GM19023 (cell line): Measurements from ENCODE around the gene ZNF766.
"Not testable (repeated sequence)": the region's sequence is repeated elsewhere in the genome, so short reads cannot be mapped to it uniquely, and the experiment has no call there.

ENCODE experiments used
- ATAC-seq: cut with Tn5 transposase; IDR thresholded peaks from one replicate; pipeline ENCODE4 v1.9.1; 2021; ENCODE audit warnings: mild to moderate bottlenecking, moderate library complexity; ENCODE audit not compliant: unreplicated experiment

Gene ZNF766

GRCh38 chr19:52274191-52274590, 4.8 kb downstream of the ZNF766 start:
- no peak for ATAC-seq

- no peak for ATAC-seq
These were observed 6.6 kb downstream of the ZNF766 start for GRCh38 chr19:52275988-52276387.

GRCh38 chr19:52277471-52277870, 8.1 kb downstream of the ZNF766 start:
- ATAC-seq = no peak

- no peak for ATAC-seq
These were observed 16.9 kb downstream of the ZNF766 start for GRCh38 chr19:52286256-52286655.

- ATAC-seq = no peak
These were observed 22.4 kb downstream of the ZNF766 start for GRCh38 chr19:52291781-52292180.

DNA sequence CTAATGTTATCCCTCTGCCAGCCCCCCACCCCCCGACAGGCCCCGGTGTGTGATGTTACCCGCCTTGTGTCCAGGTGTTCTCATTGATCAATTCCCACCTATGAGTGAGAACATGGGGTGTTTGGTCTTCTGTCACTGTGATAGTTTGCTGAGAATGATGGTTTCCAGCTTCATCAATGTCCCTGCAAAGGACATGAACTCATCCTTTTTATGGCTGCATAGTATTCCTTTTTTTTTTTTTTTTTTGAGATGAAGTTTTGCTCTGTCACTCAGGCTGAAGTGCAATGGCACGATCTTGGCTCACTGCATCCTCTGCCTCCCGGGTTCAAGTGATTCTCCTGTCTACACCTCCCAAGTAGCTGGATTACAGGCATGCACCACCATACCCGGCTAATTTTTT, 23.6 kb downstream of the ZNF766 start:
- not testable (repeated sequence) for ATAC-seq

GRCh38 chr19:52296400-52296772, 27.0 kb downstream of the ZNF766 start:
- ATAC-seq = peak; percentile 6

DNA sequence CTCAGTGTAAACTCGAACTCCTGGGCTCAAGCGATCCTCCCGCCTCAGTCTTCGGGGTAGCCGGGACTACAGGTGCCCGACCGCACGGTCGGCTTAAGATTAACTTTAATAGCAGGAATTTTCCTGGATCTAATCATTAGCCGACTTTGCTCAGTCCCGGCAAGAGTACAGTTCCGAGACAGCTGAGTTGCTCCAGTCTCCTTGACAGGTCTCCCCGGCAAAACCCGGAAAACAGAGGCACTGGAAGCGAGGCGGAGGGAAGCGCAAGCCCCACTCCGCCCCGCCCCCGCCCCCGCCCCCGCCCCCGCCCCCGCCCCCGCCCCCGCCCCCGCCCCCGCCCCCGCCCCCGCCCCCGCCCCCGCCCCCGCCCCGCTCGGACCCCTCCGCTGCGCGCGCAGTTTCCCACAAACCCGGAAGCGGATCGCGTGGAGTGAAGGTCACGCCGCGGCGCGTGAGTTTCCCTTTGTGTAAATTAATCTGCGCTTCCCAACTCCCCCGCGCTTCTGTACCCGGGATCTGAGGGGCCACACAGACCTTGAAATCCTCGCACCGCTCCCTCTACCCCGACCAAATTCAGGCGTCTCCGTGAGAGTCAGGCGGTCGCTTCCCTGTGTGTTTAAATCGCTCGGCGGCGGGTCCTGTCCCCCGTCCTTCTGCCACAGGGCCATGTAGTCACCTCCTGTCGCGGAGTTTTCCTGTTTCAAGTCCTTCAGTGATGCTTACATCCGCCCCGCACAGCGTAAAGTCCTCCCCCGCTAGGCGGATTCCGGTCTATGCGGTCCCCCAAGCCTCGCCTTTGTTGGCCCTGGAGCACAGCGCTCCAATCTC, 27.6 kb downstream of the ZNF766 start, which contains the start of gene ZNF480:
Gene ZNF480 (plus strand): TSS at position 397 of the 828 bp plus-strand sequence. CDS start 3,244 bp downstream, outside the sequence.
- ATAC-seq = peak; percentile 62

GRCh38 chr19:52297601-52298364, 28.4 kb downstream of the ZNF766 start:
- peak; percentile 11 for ATAC-seq

GRCh38 chr19:52307275-52307674, 37.9 kb downstream of the ZNF766 start:
- no peak for ATAC-seq

- ATAC-seq = no peak
These were observed 53.0 kb downstream of the ZNF766 start for GRCh38 chr19:52322429-52322828.

- ATAC-seq = no peak
These were observed 62.4 kb downstream of the ZNF766 start for GRCh38 chr19:52331757-52332156.

DNA sequence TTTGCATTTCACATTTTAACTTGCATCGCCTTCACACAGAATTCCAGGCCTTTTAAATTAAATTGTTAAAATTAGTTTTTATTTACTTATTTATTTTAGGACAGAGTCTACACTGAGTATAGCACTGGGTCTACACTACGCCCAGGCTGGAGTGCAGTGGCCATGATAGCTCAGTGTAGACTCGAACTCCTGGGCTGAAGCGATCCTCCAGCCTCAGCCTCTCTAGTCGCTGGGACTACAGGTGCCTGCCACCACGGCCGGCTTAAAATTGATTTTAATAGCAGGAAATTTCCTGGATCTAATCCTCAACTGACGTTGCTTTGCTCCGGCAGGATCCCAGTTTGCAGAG, 66.4 kb downstream of the ZNF766 start:
- ATAC-seq = no peak

DNA sequence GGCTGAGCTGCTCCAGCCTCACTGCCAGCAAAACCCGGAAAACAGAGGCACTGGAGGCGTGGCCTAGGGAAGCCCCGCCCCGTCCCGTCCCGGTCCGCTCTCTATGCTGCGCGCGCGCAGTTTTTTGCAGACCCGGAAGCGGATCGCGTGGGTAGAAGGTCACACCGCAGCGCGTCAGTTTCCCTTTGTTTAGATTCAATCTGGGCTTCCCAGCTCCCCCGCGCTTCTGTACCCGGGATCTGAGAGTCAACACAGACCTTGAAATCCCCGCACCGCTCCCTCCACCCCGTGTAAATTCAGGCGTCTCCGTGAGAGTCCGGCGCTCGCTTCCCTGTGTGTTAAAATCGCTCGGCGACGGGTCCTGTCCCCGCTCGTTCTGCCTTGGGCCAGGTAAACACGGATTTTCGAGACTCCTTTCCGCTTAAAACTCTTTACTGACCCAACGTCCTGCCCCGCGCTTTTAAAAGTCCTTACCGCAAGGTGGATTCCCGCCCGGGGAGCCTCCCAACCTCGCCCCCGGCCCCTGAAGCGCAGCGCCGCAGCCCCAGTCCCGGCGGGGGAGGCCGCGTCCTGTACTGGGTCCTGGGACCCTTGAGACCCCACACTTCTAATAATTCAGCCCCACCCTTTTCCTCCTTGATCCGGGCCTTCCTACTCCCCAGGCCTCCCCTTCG, 66.9 kb downstream of the ZNF766 start, which contains the start of gene ZNF610:
Gene ZNF610 (plus strand): TSS at position 127 of the 674 bp plus-strand sequence. CDS start 12,930 bp downstream, outside the sequence.
- ATAC-seq = no peak

DNA sequence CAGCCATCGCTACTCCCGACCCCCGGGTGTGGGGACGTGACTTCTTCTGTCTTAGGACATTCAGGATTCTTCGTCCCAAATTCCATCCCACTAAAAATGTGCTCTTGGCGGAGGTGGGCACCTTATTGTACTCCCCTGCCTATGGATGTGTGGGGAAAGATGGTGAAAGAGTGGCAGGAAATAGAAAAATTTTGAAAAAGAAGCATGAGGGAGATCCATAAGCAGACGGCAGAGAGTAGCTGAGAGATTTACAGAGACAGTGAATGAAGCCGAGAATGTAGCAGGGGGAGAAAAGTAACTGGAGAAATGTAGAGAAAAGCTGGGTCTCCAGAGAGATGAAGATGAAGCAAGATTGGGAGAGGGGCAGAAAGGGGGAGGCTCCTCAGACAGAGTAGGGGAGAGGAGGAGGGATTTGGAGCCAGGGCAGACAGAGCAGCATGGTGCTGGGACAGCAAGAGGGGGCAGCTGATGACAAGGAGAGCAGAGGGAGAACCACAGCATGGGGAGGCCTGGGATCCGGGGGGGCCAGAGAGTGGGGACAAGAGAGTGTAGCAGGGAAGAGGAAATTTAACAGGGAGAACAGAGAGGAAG, 67.5 kb downstream of the ZNF766 start:
- no peak for ATAC-seq

DNA sequence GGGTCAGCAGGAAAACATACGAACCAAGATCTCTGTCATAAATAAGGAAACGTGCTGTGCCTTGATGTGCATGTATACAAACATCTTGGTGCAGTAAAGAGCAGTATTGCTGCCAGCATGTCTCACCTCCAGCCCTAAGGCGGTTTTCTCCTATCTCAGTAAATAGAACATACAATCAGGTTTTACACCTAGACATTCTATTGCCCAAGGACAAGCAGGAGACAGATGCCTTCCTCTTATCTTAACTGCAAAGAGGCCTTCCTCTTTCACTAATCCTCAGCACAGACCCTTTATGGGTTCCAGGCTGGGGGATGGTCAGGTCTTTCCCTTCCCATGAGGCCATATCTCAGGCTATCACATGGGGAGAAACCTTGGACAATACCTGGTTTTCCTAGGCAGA, 69.6 kb downstream of the ZNF766 start:
- ATAC-seq = not testable (repeated sequence)

- no peak for ATAC-seq
These were observed 74.2 kb downstream of the ZNF766 start for GRCh38 chr19:52343548-52343947.

GRCh38 chr19:52345162-52345561, 75.8 kb downstream of the ZNF766 start:
- no peak for ATAC-seq
